K562 (cell line): ENCODE measurements around the gene CHD2. TPM values are rescaled to one million over a fixed set of nuclear protein-coding genes. Genes with fewer than 3 reads are reported as not detected.

ENCODE experiments used
- ATAC-seq: fragments of 200-7000 bp; cut with Tn5 transposase; 3 replicates; pipeline ENCODE4 v1.9.1; 2020; ENCODE audit warnings: moderate library complexity
- BruUV-seq: library from RNA; stranded (reverse); fragments of 400-500 nt; replicated peaks from 2 replicates; lab custom pipeline; 2021; lab: Mats Ljungman, UMichigan
- CTCF ChIA-PET: fragments of 300-600 bp; formaldehyde crosslinking; extraction: SDS; loops from one replicate; lab custom pipeline; 2021; ENCODE audit warnings: low intra/inter-chr PET ratio; lab: Yijun Ruan, JAX
- POLR2A ChIA-PET: fragments of 300-600, 350-650 bp; sonication (Branson Sonifier 250); formaldehyde crosslinking; extraction: SDS; loops from one replicate; lab custom pipeline; 2021; ENCODE audit warnings: antibody characterized with exemption, inconsistent platforms; lab: Yijun Ruan, JAX
- DNase-seq, 4 experiments: peaks; one replicate each; pipeline versions ENCODE4 v3.0.0 to v3.0.0-alpha.2; 2011 to 2018; ENCODE audit warnings: low spot score in 3 of 4, mixed read lengths in 3 of 4; ENCODE audit errors: extremely low read depth in 1 of 4
- FAIRE-seq: peaks from 2 replicates; lab custom pipeline; 2011; peaks lifted over from hg19 to GRCh38; lab: Jason Lieb, UNC
- H2AFZ ChIP-seq: 2 replicates; pipeline ENCODE4 v1.6.0; 2011; ENCODE audit warnings: low read depth, low read length, control low read depth, inconsistent platforms
- H3K27ac ChIP-seq: fragments of 200-600 bp; 3 replicates; pipeline ENCODE4 v1.8.0; 2011; ENCODE audit warnings: low read depth, mild to moderate bottlenecking, control low read depth, inconsistent platforms, low read length, moderate library complexity, mixed read lengths; ENCODE audit errors: extremely low read depth
- H3K27me3 ChIP-seq, 2 experiments: fragments of 300-600 bp in 1 of 2; 2 replicates in 1 of 2; 3 replicates in 1 of 2; pipeline versions ENCODE4 v1.6.0 to v1.8.0; 2011; ENCODE audit warnings: inconsistent platforms in 2 of 2, low read length in 2 of 2, mild to moderate bottlenecking in 1 of 2, mixed read lengths in 1 of 2, moderate library complexity in 1 of 2; ENCODE audit not compliant: control insufficient read depth in 2 of 2, insufficient read depth in 2 of 2
- H3K36me3 ChIP-seq: fragments of 300-600 bp; 3 replicates; pipeline ENCODE4 v1.8.0; 2011; ENCODE audit warnings: mild to moderate bottlenecking, low read length, inconsistent platforms; ENCODE audit not compliant: control insufficient read depth, insufficient read depth
- H3K4me1 ChIP-seq, 2 experiments: fragments of 200-600 bp in 1 of 2; replicated peaks in 1 of 2; 2 replicates in 1 of 2; 3 replicates in 1 of 2; pipeline versions ENCODE4 v1.5.1 to v1.8.0; 2011; ENCODE audit warnings: inconsistent platforms in 2 of 2, low read length in 2 of 2, mild to moderate bottlenecking in 1 of 2, mixed read lengths in 1 of 2, moderate library complexity in 1 of 2; ENCODE audit not compliant: control insufficient read depth in 2 of 2, insufficient read depth in 2 of 2
- H3K4me2 ChIP-seq: 2 replicates; pipeline ENCODE4 v1.6.1; 2011; ENCODE audit warnings: low read length, control low read depth, inconsistent platforms, mixed read lengths; ENCODE audit not compliant: insufficient read depth
- H3K4me3 ChIP-seq: fragments of 200-600 bp; sonication (generic), shearing (Covaris generic); 2 replicates; pipeline ENCODE4 v1.5.1; 2016; ENCODE audit warnings: control low read depth, inconsistent platforms
- H3K79me2 ChIP-seq: fragments of 200-600 bp; 3 replicates; pipeline ENCODE4 v1.8.0; 2011; ENCODE audit warnings: low read length, inconsistent platforms; ENCODE audit not compliant: control insufficient read depth, insufficient read depth
- H3K9ac ChIP-seq, 2 experiments: 2 replicates each; pipeline versions ENCODE4 v1.6.0 to v1.6.1; 2011; ENCODE audit warnings: low read depth in 2 of 2, low read length in 2 of 2, control low read depth in 1 of 2, inconsistent platforms in 1 of 2, mild to moderate bottlenecking in 1 of 2, mixed read lengths in 1 of 2; ENCODE audit not compliant: insufficient read depth in 1 of 2
- H3K9me1 ChIP-seq: one replicate; pipeline ENCODE4 v1.6.0; 2011; ENCODE audit warnings: inconsistent platforms, mild to moderate bottlenecking, low read length, moderate library complexity; ENCODE audit not compliant: control insufficient read depth, insufficient read depth
- H3K9me3 ChIP-seq: replicated peaks from 2 replicates; pipeline ENCODE4 v1.5.1; 2011; ENCODE audit warnings: low read depth, low read length, inconsistent platforms; ENCODE audit not compliant: control insufficient read depth, insufficient read depth
- H4K20me1 ChIP-seq: replicated peaks from 2 replicates; pipeline ENCODE4 v1.6.1; 2011; ENCODE audit warnings: low read length, inconsistent platforms, mixed read lengths; ENCODE audit not compliant: control insufficient read depth, insufficient read depth
- ARHGAP35 ChIP-seq: fragments of 450-650 bp; IDR thresholded peaks from 2 replicates; pipeline ENCODE4 v1.6.1; 2018; ENCODE audit not compliant: partially characterized antibody
- ARNT ChIP-seq, 2 experiments: fragments of 450-650 bp; IDR thresholded peaks; 2 replicates each; pipeline ENCODE4 v1.6.1; 2016; ENCODE audit warnings: mild to moderate bottlenecking in 1 of 2
- ATF2 ChIP-seq: sonication (generic); formaldehyde crosslinking; IDR thresholded peaks from 2 replicates; pipeline ENCODE4 v1.8.1; 2022; ENCODE audit warnings: missing genetic modification reagents
- CBX1 ChIP-seq: sonication (generic); IDR thresholded peaks from 2 replicates; pipeline ENCODE4 v1.6.1; 2016; ENCODE audit warnings: antibody characterized with exemption, low read depth, mild to moderate bottlenecking
- CHD4 ChIP-seq: fragments of 200-600 bp; sonication (generic); IDR thresholded peaks from 3 replicates; pipeline ENCODE4 v1.6.1; 2012; ENCODE audit warnings: low read depth, mild to moderate bottlenecking, mixed read lengths, low read length, inconsistent platforms; ENCODE audit not compliant: insufficient read depth, insufficient replicate concordance, poor library complexity, severe bottlenecking
- ESRRB ChIP-seq: fragments of 250-450 bp; sonication (Bioruptor Pico); IDR thresholded peaks from 2 replicates; pipeline ENCODE4 v1.5.0; 2020; ENCODE audit warnings: mild to moderate bottlenecking, moderate library complexity, borderline replicate concordance
- MEF2D ChIP-seq: conservative IDR thresholded peaks from 2 replicates; pipeline ENCODE4 v1.6.1; 2016; ENCODE audit warnings: low read depth, missing genetic modification characterization, missing compliant biosample characterization
- MTA1 ChIP-seq: fragments of 450-650 bp; IDR thresholded peaks from 2 replicates; pipeline ENCODE4 v1.6.1; 2017; ENCODE audit warnings: borderline replicate concordance
- RCOR1 ChIP-seq, 2 experiments: IDR thresholded peaks; 2 replicates each; pipeline ENCODE4 v1.6.1; 2012; ENCODE audit warnings: low read depth in 2 of 2, low read length in 2 of 2, borderline replicate concordance in 1 of 2, improper control_type of control experiment in 1 of 2
- SLC30A9 ChIP-seq: fragments of 250-450 bp; sonication (Bioruptor Pico); IDR thresholded peaks from 2 replicates; pipeline ENCODE4 v1.8.0; 2022; ENCODE audit warnings: mild to moderate bottlenecking, moderate library complexity
- TCFL5 ChIP-seq: fragments of 250-450 bp; sonication (Bioruptor Pico); conservative IDR thresholded peaks from 2 replicates; pipeline ENCODE4 v1.6.1; 2021; ENCODE audit warnings: mild to moderate bottlenecking, moderate library complexity, matching md5 sums
- TEAD4 ChIP-seq, 2 experiments: sonication (generic) in 1 of 2; formaldehyde crosslinking in 1 of 2; IDR thresholded peaks; 2 replicates each; pipeline versions ENCODE4 v1.6.1 to v1.8.0; 2012 to 2022; ENCODE audit warnings: borderline replicate concordance in 1 of 2, inconsistent platforms in 1 of 2, low read length in 1 of 2, mild to moderate bottlenecking in 1 of 2, missing genetic modification reagents in 1 of 2
- WGBS: fragments of 100-300 bp; shearing (Covaris generic); methylation state at CpG from one replicate; pipeline ENCODE4 v1.1.6; 2016; ENCODE audit warnings: low coverage, mixed read lengths; ENCODE audit not compliant: insufficient coverage; ENCODE audit errors: missing lambda C conversion rate; 5-methylcytosine and 5-hydroxymethylcytosine counted together
- in situ Hi-C: fragments of 300-500 bp; cut with MboI; formaldehyde crosslinking; loops from 4 replicates; pipeline ENCODE4 v1.15.0; 2018; ENCODE audit warnings: inconsistent platforms, mixed read lengths
- intact Hi-C: fragments of 100-400 bp; cut with micrococcal nuclease; formaldehyde crosslinking; loops from 2 replicates; pipeline ENCODE4 v1.14.2; 2022
- polyA plus RNA-seq, 8 experiments: library from polyadenylated mRNA; depleted of rRNA in 4 of 8; stranded (reverse) in 5 of 8; unstranded in 3 of 8; fragments of >200 nt; fragmentation: Nextera tagmentation in 2 of 8; fragmentation: Illumina TruSeq in 1 of 8; extraction: Ambion mirVana in 2 of 8; extraction: Trizol in 1 of 8; gene quantifications; 2 replicates each; pipeline versions ENCODE4 v1.2.1 to v1.2.3, GENCODE V29; 2011 to 2014; ENCODE audit warnings: inconsistent platforms in 1 of 8, missing spikeins in 1 of 8
- total RNA-seq, 7 experiments: library from RNA; depleted of rRNA in 6 of 7; stranded (reverse); fragments of >200 nt in 6 of 7; fragmentation: Illumina TruSeq in 2 of 7; extraction: Trizol in 2 of 7; gene quantifications; 2 replicates each; pipeline versions ENCODE4 v1.2.1 to v1.2.3, GENCODE V29; 2011 to 2021; ENCODE audit warnings: low replicate concordance in 1 of 7
- TF ChIP-seq, protein P1 (sequence below), 3 experiments: fragments of 200-800 bp in 1 of 3; fragments of 250-450 bp in 1 of 3; fragments of 450-650 bp in 1 of 3; sonication (Bioruptor Pico) in 1 of 3; sonication (Bioruptor generic) in 1 of 3; formaldehyde crosslinking in 1 of 3; IDR thresholded peaks; 2 replicates each; pipeline versions ENCODE4 v1.6.1 to v1.8.0; 2016 to 2022; ENCODE audit warnings: mild to moderate bottlenecking in 2 of 3, missing genetic modification characterization in 2 of 3, missing compliant biosample characterization in 1 of 3, moderate library complexity in 1 of 3

The CHD2 gene
- total and polyA plus RNA-seq, 9 of the 15 experiments (the other 6 are each of a cell fraction or from before 2014, with no cell fraction given), result 38.9 to 70.8 (median 56.2) TPM

DNA sequence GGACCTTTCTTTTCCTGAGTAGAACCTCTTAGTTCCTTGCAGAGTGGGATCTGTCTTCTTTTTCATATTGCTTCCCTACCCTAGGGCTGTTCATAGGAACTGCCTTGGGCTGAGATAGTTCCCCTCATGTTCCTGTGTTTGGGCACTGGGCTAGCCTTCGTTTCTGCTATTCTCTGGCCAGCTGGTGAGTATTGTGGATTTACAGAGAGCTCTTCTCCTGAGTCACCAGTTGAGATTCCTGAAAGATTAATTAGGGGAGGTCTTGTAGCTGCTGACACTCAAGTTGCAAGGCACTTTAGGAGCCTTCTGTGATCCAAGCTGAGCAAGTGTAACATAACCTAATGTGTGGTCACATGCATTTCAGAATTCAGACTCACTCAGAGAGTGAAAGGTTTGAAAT, 30.7 kb downstream of the CHD2 start (continued):
- no peak for TF ChIP-seq TEAD4 (IDR thresholded peaks at IDR 0.05; ENCODE audit: low read length)
- no peak for TF ChIP-seq TEAD4 (CRISPR knock-in tag; IDR thresholded peaks at IDR 0.05; ENCODE audit: borderline replicate concordance)

DNA sequence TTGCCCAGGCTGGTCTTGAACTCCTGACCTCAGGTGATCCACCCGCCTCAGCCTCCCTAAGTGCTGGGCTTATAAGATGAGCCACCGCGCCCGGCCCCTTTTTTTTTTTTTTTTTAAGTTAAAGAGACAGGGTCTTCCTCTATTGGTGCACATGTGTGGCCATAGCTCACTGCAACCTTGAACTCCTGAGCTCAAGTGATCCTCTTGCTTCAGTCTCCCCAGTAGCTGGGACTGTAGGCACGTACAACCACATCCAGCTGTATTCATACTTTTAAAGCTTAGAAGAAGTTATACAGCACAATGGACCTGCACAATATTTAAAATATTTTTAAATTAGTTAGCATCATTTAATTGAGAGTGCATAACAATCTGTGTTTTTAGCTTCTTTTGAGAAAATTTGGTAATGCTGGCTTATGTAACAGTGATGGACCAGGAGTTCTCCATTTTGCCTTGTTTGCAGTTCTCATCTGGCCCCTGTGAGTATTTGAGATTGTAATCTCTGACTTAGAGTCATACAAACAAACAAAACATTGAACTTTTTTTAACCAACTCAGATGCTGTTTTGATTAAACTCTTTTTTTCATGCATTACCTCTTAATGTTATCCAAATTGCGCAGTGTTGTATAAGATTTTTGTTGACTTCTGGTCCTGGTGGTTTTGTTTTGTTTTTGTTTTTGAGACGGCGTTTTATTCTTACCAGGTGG, 33.0 kb downstream of the CHD2 start:
- in situ Hi-C loops, result no loop called here
- no peak overlapping the region for H3K4me2 ChIP-seq
- no peak overlapping the region for H3K9ac ChIP-seq
- H3K79me2 ChIP-seq, result peaks cover 20% of the 10 kb centered on the region; the same call in 2 of the 3 replicates
- no peak overlapping the region for H3K4me3 ChIP-seq
- no peak overlapping the region for H3K27ac ChIP-seq
- ATAC-seq (no peak), FAIRE-seq (no peak), DNase-seq (no peak)
- ChIA-PET CTCF (no interaction called here), POLR2A (interaction anchor here (0.7 to 1.4 kb wide), 4 partner anchors 11 to 125 kb away, joined by 3 to 5 read pairs (median 3); no protein-coding TSS in a partner anchor)
- WGBS, result 96% methylated on average over 5 of the region's 8 CpGs
- BruUV-seq, result no TSS peak
- peaks cover 91% of the 10 kb centered on the region for H3K36me3 ChIP-seq
- H3K9me3 ChIP-seq, result no peaks in the 10 kb centered on the region
- no peaks in the 10 kb centered on the region for H3K4me1 ChIP-seq
- H3K27me3 ChIP-seq, result no peaks in the 10 kb centered on the region
- intact Hi-C loops, result no loop called here
- no peaks in the 10 kb centered on the region; the same call in 1 of the 2 replicates for H4K20me1 ChIP-seq
- no peak overlapping the region for H2AFZ ChIP-seq
- H3K9me1 ChIP-seq, result no peaks in the 10 kb centered on the region
- TF ChIP-seq RCOR1 (IDR thresholded peaks at IDR 0.05; ENCODE audit: borderline replicate concordance in 1 of 2, low read depth in 2 of 2, low read length in 2 of 2) (no peak), ESRRB (CRISPR knock-in tag) (no peak), CBX1 (no peak), MTA1 (no peak), MEF2D (tag) (no peak), SLC30A9 (CRISPR knock-in tag) (no peak), ATF2 (CRISPR knock-in tag) (no peak), ARHGAP35 (no peak), ARNT (IDR thresholded peaks at IDR 0.05) (no peak), CHD4 (no peak), TCFL5 (CRISPR knock-in tag) (no peak)
- TF ChIP-seq, protein P1, sequence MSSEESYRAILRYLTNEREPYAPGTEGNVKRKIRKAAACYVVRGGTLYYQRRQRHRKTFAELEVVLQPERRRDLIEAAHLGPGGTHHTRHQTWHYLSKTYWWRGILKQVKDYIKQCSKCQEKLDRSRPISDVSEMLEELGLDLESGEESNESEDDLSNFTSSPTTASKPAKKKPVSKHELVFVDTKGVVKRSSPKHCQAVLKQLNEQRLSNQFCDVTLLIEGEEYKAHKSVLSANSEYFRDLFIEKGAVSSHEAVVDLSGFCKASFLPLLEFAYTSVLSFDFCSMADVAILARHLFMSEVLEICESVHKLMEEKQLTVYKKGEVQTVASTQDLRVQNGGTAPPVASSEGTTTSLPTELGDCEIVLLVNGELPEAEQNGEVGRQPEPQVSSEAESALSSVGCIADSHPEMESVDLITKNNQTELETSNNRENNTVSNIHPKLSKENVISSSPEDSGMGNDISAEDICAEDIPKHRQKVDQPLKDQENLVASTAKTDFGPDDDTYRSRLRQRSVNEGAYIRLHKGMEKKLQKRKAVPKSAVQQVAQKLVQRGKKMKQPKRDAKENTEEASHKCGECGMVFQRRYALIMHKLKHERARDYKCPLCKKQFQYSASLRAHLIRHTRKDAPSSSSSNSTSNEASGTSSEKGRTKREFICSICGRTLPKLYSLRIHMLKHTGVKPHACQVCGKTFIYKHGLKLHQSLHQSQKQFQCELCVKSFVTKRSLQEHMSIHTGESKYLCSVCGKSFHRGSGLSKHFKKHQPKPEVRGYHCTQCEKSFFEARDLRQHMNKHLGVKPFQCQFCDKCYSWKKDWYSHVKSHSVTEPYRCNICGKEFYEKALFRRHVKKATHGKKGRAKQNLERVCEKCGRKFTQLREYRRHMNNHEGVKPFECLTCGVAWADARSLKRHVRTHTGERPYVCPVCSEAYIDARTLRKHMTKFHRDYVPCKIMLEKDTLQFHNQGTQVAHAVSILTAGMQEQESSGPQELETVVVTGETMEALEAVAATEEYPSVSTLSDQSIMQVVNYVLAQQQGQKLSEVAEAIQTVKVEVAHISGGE (CRISPR knock-in tag; IDR thresholded peaks at IDR 0.05), result no peak
